ENCODE results near the gene PLEKHG5.
"Not testable (repeated sequence)": the region's sequence is repeated elsewhere in the genome, so short reads cannot be mapped to it uniquely, and the experiment has no call there.

PLEKHG5 gene

GRCh38 chr1:6461538-6462411, 29.7 kb downstream of the PLEKHG5 start:
- DNase-seq: no peak

GRCh38 chr1:6461051-6461530, 30.4 kb downstream of the PLEKHG5 start:
- no peak for DNase-seq

- no peak for DNase-seq
Measured at GRCh38 chr1:6460301-6461050, 31.0 kb downstream of the PLEKHG5 start.

DNA sequence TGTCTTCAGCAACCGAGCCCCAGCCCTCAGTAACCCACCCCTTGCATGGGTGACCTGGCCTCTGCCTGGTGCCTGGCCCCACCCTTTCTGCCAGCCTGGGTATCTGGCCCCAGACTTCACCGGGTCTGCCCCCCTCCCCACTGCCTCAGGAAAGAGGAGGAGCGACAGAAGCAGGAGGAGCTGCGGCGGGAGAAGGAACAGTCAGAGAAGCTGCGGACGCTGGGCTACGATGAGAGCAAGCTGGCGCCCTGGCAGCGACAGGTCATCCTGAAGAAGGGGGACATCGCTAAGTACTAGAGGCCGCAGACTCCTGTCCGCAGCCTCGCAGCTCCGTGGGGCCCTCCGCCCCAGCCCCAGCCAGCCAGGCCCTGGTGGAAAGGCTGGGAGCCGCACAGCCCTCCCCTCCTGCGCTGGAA, 31.6 kb downstream of the PLEKHG5 start:
- DNase-seq: no peak

DNA sequence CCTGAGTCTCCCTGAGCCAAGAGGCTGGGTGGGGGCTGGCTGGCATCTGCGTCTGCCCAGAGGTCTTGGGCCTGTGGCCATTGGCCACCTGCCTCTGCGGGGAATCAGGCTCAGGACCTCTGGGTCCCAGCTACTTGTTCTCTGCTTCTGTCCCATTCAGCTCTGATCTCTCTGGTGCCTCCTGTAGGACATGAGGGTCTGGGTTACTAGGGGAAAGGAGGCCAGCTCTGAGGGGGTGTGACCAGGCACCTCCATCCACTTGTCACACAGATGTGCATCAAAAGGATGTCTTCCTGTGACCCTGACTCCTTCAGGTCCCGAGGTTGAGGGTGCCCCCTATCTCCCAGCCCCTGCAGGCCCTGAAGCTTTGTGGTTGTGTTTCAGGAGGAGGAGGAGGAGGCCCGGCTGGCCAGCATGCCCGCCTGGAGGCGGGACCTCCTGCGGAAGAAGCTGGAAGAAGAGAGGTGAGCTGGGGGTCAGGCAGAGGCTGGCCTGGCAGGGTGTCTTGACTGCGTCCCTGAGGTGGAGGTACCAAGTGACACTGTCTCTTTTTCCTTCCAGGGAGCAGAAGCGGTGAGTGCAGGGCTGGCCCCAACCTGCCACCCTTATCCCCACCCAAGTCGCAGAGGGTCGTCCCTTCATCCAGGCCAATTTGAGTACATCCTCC, 34.5 kb downstream of the PLEKHG5 start:
- DNase-seq: no peak

DNA sequence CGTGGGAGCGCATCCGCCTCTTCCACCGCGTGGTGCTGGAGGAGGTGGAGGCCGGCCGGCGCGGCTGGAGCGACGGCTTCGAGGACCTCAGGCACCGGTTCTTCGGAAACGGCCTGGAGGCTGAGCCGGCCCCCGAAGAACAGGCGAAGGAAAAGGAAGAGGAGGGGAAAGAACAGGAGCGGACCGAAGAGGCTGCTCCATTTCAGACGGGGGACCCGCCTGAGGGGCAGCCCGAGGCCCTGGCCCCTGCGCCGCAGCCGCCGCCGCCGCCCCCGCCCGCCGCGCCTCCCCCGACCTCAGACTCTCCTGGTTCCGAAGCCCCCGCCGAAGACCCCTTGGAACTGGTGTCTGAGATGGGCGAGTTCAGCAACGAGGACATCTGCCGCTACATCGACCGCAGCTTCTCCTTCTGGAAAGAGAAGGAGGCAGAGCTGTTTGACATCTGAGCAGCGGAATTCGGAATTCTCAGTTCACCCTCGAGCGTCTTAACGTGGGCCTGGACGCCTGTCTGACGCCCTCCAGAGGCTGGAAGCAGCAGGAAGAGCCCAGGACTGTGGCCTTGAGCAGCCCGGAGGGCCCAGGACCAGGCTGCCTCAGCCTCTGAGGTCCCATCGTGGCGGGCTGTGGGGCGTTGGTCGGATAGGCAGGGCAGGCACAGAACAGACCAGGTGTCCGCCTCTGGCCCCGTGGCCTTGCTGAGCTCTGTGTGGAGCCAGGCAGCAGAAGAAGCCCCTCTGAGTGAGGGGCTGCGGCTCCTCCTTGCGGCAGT, 35.5 kb downstream of the PLEKHG5 start:
- DNase-seq: not testable (repeated sequence)

DNA sequence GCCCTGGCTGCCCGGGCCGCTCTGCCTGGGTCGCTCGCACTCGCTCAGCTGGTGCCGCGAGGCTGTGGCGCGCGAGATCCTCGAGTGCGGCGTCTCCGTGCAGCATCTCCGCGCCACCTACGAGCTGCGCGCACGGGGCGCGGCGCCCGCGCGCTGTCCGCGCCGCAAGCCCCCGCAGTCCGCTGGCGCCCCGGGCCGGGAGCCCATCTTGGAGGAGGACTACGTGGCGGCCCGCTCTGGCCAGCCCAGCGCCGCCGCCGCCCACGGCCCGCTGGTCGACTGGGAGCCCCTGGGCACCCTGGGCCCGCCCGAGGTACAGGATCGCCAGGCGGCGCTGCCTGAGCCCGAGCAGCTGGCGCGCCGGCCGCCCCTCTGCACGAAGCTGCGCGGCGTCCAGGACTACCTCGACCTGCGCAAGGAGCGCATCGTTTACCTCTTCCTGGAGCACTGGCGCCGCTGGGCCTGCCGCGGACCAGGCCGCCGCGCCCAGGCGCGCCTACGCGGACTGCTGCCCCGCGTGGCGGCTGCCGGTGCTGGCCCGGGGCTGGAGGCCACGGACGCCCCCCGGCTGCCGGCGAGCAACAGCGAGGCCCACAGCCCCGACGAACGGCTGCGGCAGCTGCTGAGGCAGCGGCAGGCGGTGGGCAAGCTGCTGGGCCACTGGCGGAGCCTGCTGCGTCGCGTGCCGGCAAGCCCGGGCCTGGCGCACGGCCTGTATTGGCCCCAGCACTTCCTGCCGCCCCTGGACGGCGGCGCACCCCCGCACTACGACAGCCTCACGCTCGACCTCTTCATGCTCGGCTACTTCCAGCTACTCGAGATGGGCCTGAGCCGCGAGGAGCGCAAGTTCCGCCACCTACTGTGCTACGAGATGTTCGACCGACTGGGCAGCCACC, 36.4 kb downstream of the PLEKHG5 start:
- DNase-seq: no peak

DNA sequence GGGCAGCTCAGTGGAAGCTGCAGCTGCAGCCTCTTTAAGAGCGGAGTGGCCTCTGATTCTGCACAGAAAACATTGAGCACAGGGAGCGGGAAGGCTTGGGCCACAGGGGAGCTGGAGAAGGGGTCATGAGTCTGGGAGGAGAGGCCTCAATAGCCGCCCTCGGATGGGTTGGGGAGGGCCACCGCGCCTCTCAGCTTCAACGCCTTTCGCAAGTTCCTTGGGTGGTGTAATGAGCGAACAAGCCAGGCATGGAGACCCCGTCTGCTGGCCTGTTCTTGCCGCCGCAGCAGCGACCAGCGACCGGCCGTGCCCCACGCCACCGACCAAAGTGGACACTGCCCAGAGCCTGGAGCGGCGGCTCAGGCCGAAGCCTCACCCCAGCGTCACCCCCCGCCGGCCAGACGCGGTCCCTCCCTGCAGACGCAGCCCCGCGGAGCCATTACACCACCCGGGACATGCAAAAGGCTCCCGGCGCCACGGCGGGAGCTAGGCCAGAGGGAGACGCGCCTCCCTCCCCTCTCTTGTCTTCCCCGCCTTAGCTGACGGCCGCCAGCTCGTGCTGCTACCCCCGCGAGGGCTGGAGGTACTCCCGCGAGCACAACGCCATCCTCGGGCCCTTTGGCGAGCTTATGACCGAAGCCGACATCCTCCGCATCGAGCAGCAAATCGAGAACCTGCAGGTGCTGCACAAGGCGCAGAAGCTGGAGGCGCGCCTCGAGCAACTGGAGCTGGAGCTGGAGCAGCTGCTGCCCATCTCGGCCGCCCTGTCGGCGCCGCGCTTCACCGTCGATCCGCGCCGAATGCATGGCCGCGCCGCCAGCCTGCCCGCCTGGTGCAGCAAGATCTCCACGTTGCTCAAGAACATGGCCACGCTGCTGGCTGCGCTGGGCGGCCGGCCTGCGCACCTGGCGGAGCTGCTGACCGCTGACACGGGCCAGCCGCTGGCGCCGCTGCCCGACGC, 37.3 kb downstream of the PLEKHG5 start:
- DNase-seq: not testable (repeated sequence)

- DNase-seq: no peak
Measured at GRCh38 chr1:6450943-6451373, 40.5 kb downstream of the PLEKHG5 start.

DNA sequence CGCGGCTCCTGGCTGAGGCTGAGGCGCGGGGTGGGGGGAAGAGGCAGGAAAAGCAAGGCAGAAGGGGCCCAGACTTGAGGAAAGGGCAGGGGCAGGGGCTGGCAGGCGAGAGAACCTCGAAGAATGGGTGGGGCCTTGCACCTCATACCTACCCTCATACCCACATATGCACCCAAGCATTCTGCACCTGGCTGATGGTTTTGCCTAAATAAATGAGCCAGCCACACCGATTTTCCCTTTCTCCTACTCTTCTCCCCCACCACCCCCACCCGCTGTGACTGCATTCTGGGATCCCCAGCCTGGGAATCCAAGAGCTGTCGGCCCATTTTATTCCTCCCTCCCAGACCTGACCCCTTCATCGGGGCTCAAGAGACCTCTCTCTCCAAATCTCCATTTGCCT, 41.0 kb downstream of the PLEKHG5 start:
- not testable (repeated sequence) for DNase-seq

DNA sequence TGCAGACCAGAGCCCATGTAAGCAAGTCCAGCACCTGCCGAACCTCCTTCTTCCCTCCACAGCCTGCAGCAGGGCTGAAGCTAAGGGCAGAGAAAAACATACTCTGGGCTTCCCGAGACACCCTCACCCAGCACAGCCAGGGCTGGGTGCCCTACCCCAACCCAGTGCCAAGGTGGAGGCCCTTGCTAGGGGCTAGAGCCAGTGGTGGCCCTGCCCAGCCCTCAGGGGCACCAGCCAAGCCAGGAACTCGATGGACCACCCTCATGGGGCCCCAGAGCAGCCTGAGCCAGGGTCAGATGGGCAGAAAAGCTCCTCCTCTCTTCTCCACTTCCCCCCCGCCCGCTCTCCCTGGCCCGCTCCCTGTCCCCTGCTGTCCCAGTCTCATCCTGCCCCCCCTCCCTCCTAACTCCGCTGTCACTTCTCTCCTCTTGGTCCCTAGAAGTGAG, 41.4 kb downstream of the PLEKHG5 start:
- no peak for DNase-seq

- no peak for DNase-seq
Measured at GRCh38 chr1:6448749-6449631, 42.5 kb downstream of the PLEKHG5 start.

- peak; percentile 37 for DNase-seq
Measured at GRCh38 chr1:6447818-6448748, 43.4 kb downstream of the PLEKHG5 start.

GRCh38 chr1:6447016-6447817, 44.2 kb downstream of the PLEKHG5 start:
- no peak for DNase-seq

DNA sequence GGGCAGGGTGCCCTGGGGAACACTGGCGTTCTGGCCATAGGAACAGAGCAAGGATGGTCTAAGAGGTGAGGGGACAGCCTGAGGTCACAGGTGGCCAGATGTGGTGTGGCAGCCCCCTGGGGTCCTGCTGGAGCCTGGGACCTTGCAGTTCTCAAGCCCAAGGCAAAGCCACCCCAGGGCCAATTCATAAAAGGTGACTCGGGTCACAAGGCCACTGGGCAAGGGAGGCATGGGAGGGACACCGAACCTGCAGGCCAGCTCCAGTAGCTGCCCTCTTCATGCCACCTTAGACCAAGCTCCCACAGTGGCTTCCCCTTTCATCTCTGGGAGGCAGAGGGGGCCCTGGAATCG, 44.8 kb downstream of the PLEKHG5 start:
- DNase-seq: no peak

GRCh38 chr1:6445929-6446328, 45.5 kb downstream of the PLEKHG5 start:
- DNase-seq: not testable (repeated sequence)

Measured in NCI-H2029 treated with DMSO at 0.1 percent for 48 hours (cell line).